OCI-LY1 (cell line): ENCODE results near the gene RGCC.
"Not testable (repeated sequence)": the region's sequence is repeated elsewhere in the genome, so short reads cannot be mapped to it uniquely, and the experiment has no call there.

Source experiments
- H2AFZ ChIP-seq: fragments of 200-600 bp; sonication (generic), shearing (Covaris generic); 2 replicates; pipeline ENCODE4 v1.6.0; 2014; ENCODE audit warnings: antibody characterized with exemption, mild to moderate bottlenecking, low read length
- H3F3A ChIP-seq: fragments of 200-600 bp; sonication (generic), shearing (Covaris generic); 2 replicates; pipeline ENCODE4 v1.6.0; 2014; ENCODE audit warnings: mild to moderate bottlenecking, antibody characterized with exemption, low read length, moderate library complexity; ENCODE audit not compliant: insufficient read depth
- H3K27ac ChIP-seq: fragments of 200-600 bp; sonication (generic); 2 replicates; pipeline ENCODE4 v1.5.1; 2014; ENCODE audit warnings: low read length, mixed run types, mild to moderate bottlenecking, low read depth; ENCODE audit not compliant: poor library complexity, severe bottlenecking
- H3K27me3 ChIP-seq: fragments of 200-600 bp; sonication (generic); 2 replicates; pipeline ENCODE4 v1.6.0; 2014; ENCODE audit warnings: antibody characterized with exemption, mild to moderate bottlenecking, low read length, moderate library complexity; ENCODE audit not compliant: insufficient read depth
- H3K36me3 ChIP-seq: fragments of 200-600 bp; sonication (generic); 2 replicates; pipeline ENCODE4 v1.6.1; 2014; ENCODE audit warnings: mild to moderate bottlenecking, antibody characterized with exemption, low read length, moderate library complexity, mixed read lengths; ENCODE audit not compliant: insufficient read depth
- H3K4me1 ChIP-seq: fragments of 200-600 bp; sonication (generic); 2 replicates; pipeline ENCODE4 v1.5.1; 2014; ENCODE audit warnings: mild to moderate bottlenecking, low read length, moderate library complexity; ENCODE audit not compliant: insufficient read depth, severe bottlenecking
- H3K4me2 ChIP-seq: fragments of 200-600 bp; sonication (generic), shearing (Covaris generic); 2 replicates; pipeline ENCODE4 v1.6.1; 2014; ENCODE audit warnings: low read length
- H3K4me3 ChIP-seq: fragments of 200-600 bp; sonication (generic); 2 replicates; pipeline ENCODE4 v1.5.1; 2014; ENCODE audit warnings: low read length, low read depth, mild to moderate bottlenecking, mixed read lengths; ENCODE audit not compliant: poor library complexity, severe bottlenecking
- H3K79me2 ChIP-seq: fragments of 200-600 bp; shearing (Covaris generic); 2 replicates; pipeline ENCODE4 v1.6.1; 2016; ENCODE audit warnings: mixed run types, low read length, mixed read lengths; ENCODE audit not compliant: insufficient read depth
- H3K9ac ChIP-seq: fragments of 200-600 bp; sonication (generic), shearing (Covaris generic); 2 replicates; pipeline ENCODE4 v1.6.1; 2014; ENCODE audit warnings: mild to moderate bottlenecking, low read length, mixed read lengths
- H3K9me2 ChIP-seq: fragments of 200-600 bp; sonication (generic), shearing (Covaris generic); 2 replicates; pipeline ENCODE4 v1.6.1; 2014; ENCODE audit warnings: low read depth, mild to moderate bottlenecking, low read length, mixed read lengths
- H3K9me3 ChIP-seq: fragments of 200-600 bp; shearing (Covaris generic); 2 replicates; pipeline ENCODE4 v1.6.1; 2014; ENCODE audit warnings: low read length, mixed read lengths
- H4K20me1 ChIP-seq: fragments of 200-600 bp; sonication (generic), shearing (Covaris generic); 2 replicates; pipeline ENCODE4 v1.6.0; 2016; ENCODE audit warnings: mild to moderate bottlenecking, low read length; ENCODE audit not compliant: insufficient read depth
- CTCF ChIP-seq: fragments of 200-600 bp; sonication (generic), shearing (Covaris generic); IDR thresholded peaks from 2 replicates; pipeline ENCODE4 v1.5.1; 2017; ENCODE audit warnings: mild to moderate bottlenecking, antibody characterized with exemption, low read length, moderate library complexity, mixed read lengths
- EZH2 ChIP-seq: fragments of 200-600 bp; sonication (generic), shearing (Covaris generic); IDR thresholded peaks from 2 replicates; pipeline ENCODE4 v1.8.0; 2017; ENCODE audit warnings: borderline replicate concordance, mixed run types, mild to moderate bottlenecking, antibody characterized with exemption, low read length, moderate library complexity, mixed read lengths

The RGCC gene

GRCh38 chr13:41424675-41425074, 32.7 kb upstream of the RGCC start:
- not testable (repeated sequence) for H3K4me3 ChIP-seq, H2AFZ ChIP-seq, H3K4me1 ChIP-seq

GRCh38 chr13:41426047-41426446, 31.3 kb upstream of the RGCC start:
- no peaks in the 10 kb centered on the region for H3K27me3 ChIP-seq
- H3K9me3 ChIP-seq, result peaks cover 5% of the 10 kb centered on the region; the same call in 1 of the 2 replicates
- no peak overlapping the region for H3K27ac ChIP-seq
- no peaks in the 10 kb centered on the region for H3K4me1 ChIP-seq
- no peaks in the 10 kb centered on the region for H3K36me3 ChIP-seq
- TF ChIP-seq CTCF (no peak), EZH2 (no peak)
- no peak overlapping the region for H3K9ac ChIP-seq
- H3F3A ChIP-seq, result no peaks in the 10 kb centered on the region
- H2AFZ ChIP-seq, result no peak overlapping the region
- H4K20me1 ChIP-seq, result no peaks in the 10 kb centered on the region
- H3K4me3 ChIP-seq, result no peak overlapping the region
- no peaks in the 10 kb centered on the region for H3K9me2 ChIP-seq
- no peaks in the 10 kb centered on the region for H3K79me2 ChIP-seq
- H3K4me2 ChIP-seq, result no peak overlapping the region

More at GRCh38 chr13:41424675-41425074, 32.7 kb upstream of the RGCC start:
- H3K9ac ChIP-seq, H4K20me1 ChIP-seq, H3F3A ChIP-seq, H3K36me3 ChIP-seq, H3K9me3 ChIP-seq, H3K4me2 ChIP-seq, H3K27ac ChIP-seq, H3K79me2 ChIP-seq, H3K9me2 ChIP-seq, H3K27me3 ChIP-seq: not testable (repeated sequence)

GRCh38 chr13:41427666-41428065, 29.7 kb upstream of the RGCC start:
- Histone ChIP-seq H3F3A (no peaks in the 10 kb centered on the region), H3K9me2 (no peaks in the 10 kb centered on the region), H3K9me3 (peaks cover 5% of the 10 kb centered on the region; the same call in 1 of the 2 replicates), H3K27ac (no peak overlapping the region), H3K9ac (no peak overlapping the region), H3K4me1 (no peaks in the 10 kb centered on the region), H3K27me3 (no peaks in the 10 kb centered on the region), H2AFZ (no peak overlapping the region), H4K20me1 (no peaks in the 10 kb centered on the region), H3K79me2 (no peaks in the 10 kb centered on the region), H3K36me3 (no peaks in the 10 kb centered on the region), H3K4me3 (no peak overlapping the region), H3K4me2 (no peak overlapping the region)
- TF ChIP-seq CTCF (no peak), EZH2 (no peak)

- Histone ChIP-seq H3K4me3 (no peak overlapping the region), H3K4me2 (no peak overlapping the region)
Observed at GRCh38 chr13:41428155-41428554, 29.2 kb upstream of the RGCC start.

GRCh38 chr13:41434030-41434429, 23.3 kb upstream of the RGCC start:
- not testable (repeated sequence) for H3K4me2 ChIP-seq, H2AFZ ChIP-seq, H3K4me3 ChIP-seq, H3F3A ChIP-seq, H3K9me2 ChIP-seq, H3K4me1 ChIP-seq, H3K9ac ChIP-seq, H3K27me3 ChIP-seq, H3K36me3 ChIP-seq, H3K9me3 ChIP-seq, H3K79me2 ChIP-seq, H3K27ac ChIP-seq, H4K20me1 ChIP-seq

More at GRCh38 chr13:41428155-41428554, 29.2 kb upstream of the RGCC start:
- no peak overlapping the region for H2AFZ ChIP-seq
- H3F3A ChIP-seq, result no peaks in the 10 kb centered on the region
- no peak for TF ChIP-seq EZH2
- TF ChIP-seq CTCF, result no peak
- H4K20me1 ChIP-seq, result no peaks in the 10 kb centered on the region
- peaks cover 5% of the 10 kb centered on the region; the same call in 1 of the 2 replicates for H3K9me3 ChIP-seq
- no peak overlapping the region for H3K9ac ChIP-seq
- no peaks in the 10 kb centered on the region for H3K27me3 ChIP-seq
- H3K4me1 ChIP-seq, result no peaks in the 10 kb centered on the region
- no peak overlapping the region for H3K27ac ChIP-seq
- no peaks in the 10 kb centered on the region for H3K36me3 ChIP-seq
- no peaks in the 10 kb centered on the region for H3K9me2 ChIP-seq
- no peaks in the 10 kb centered on the region for H3K79me2 ChIP-seq
